Neural crest cell (in vitro differentiated cells): ENCODE data around the gene NME2. TPM values are rescaled to one million over a fixed set of nuclear protein-coding genes. Genes with fewer than 3 reads are reported as not detected.

Experiments
- DNase-seq: peaks from one replicate; pipeline ENCODE4 v3.0.0; 2021; ENCODE audit warnings: low read depth, mixed read lengths, low spot score
- H3K27ac Mint-ChIP-seq: one replicate; pipeline ENCODE4 v1.8.0; 2021; ENCODE audit warnings: mild to moderate bottlenecking, mixed read lengths; ENCODE audit not compliant: unreplicated experiment
- H3K27me3 Mint-ChIP-seq: 2 replicates; pipeline ENCODE4 v1.8.0; 2021; ENCODE audit warnings: low read depth, mild to moderate bottlenecking, mixed read lengths
- H3K36me3 Mint-ChIP-seq: 2 replicates; pipeline ENCODE4 v1.8.0; 2021; ENCODE audit warnings: low read depth, mild to moderate bottlenecking, mixed read lengths
- H3K4me1 Mint-ChIP-seq: 2 replicates; pipeline ENCODE4 v1.8.0; 2021; ENCODE audit warnings: mixed read lengths
- H3K4me3 Mint-ChIP-seq: one replicate; pipeline ENCODE4 v1.8.0; 2021; ENCODE audit warnings: mild to moderate bottlenecking, mixed read lengths
- H3K9me3 Mint-ChIP-seq: 2 replicates; pipeline ENCODE4 v1.8.0; 2021; ENCODE audit warnings: mixed read lengths
- CTCF ChIP-seq: fragments of 200-600 bp; sonication (generic); conservative IDR thresholded peaks from 2 replicates; pipeline ENCODE4 v1.5.0; 2021; ENCODE audit warnings: antibody characterized with exemption, mild to moderate bottlenecking
- total RNA-seq: library from RNA; stranded (reverse); gene quantifications from 2 replicates; pipeline ENCODE4 v1.2.1, GENCODE V29; 2021

NME2 gene
- total RNA-seq, 1 donor from 2014 or later: 541 TPM

DNA sequence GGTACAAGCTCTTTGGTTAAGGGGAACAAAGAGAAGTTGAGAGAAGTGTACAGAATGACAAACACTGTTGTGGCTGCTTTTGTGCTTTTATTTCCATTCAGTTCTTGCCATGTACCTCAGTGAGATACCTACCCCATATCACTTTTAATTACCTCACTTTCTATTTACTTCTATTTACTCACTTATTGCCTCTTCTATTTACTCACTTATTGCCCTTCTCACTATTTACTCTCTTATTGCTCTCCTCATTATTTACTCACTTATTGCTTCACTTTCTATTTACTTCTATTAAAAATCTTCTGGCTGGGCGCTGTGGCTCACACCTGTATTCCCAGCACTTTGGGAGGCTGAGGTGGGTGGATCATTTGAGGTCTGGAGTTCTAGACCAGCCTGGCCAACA is 51.7 kb downstream of the NME2 start:
- Mint-ChIP-seq H3K4me1 (no peaks in the 10 kb centered on the region), H3K36me3 (peaks cover 11% of the 10 kb centered on the region), H3K4me3 (no peak overlapping the region)

GRCh38 chr17:51221322-51221721 is 55.1 kb downstream of the NME2 start:
- Mint-ChIP-seq H3K4me3 (no peak overlapping the region), H3K4me1 (no peaks in the 10 kb centered on the region), H3K27me3 (no peaks in the 10 kb centered on the region), H3K9me3 (no peaks in the 10 kb centered on the region), H3K27ac (no peak overlapping the region), H3K36me3 (peaks cover 8% of the 10 kb centered on the region)
- no peak for DNase-seq
- TF ChIP-seq CTCF: no peak

More for the DNA sequence above, 51.7 kb downstream of the NME2 start:
- no peak overlapping the region for H3K27ac Mint-ChIP-seq
- H3K9me3 Mint-ChIP-seq: no peaks in the 10 kb centered on the region
- DNase-seq: no peak
- no peak for TF ChIP-seq CTCF
- no peaks in the 10 kb centered on the region for H3K27me3 Mint-ChIP-seq

Other genes with a start within 250 kb of the NME2 start
- 116 and 136 TPM in 2 replicates for gene SPAG9, start 45.5 kb upstream of the NME2 start, total RNA-seq
- 322 and 332 TPM in 2 replicates for gene NME1, start 12.9 kb upstream of the NME2 start, total RNA-seq
- gene MBTD1, start 93.6 kb downstream of the NME2 start, total RNA-seq: 32.9 and 36.8 TPM in 2 replicates
- gene UTP18, start 94.1 kb downstream of the NME2 start, total RNA-seq: 52.4 and 59.6 TPM in 2 replicates